Panc1 (cell line): ENCODE measurements around the gene SAYSD1. TPM values are rescaled to one million over a fixed set of nuclear protein-coding genes. Genes with fewer than 3 reads are reported as not detected.

Experiments
- ATAC-seq: fragments of 200-7000 bp; cut with Tn5 transposase; 2 replicates; pipeline ENCODE4 v1.9.1; 2020; ENCODE audit warnings: mild to moderate bottlenecking, moderate library complexity
- BruUV-seq: library from RNA; stranded (reverse); fragments of 400-500 nt; replicated peaks from 2 replicates; lab custom pipeline; 2021; lab: Mats Ljungman, UMichigan
- CTCF ChIA-PET: fragments of 300-600 bp; sonication (Branson Sonifier 250); formaldehyde crosslinking; loops from one replicate; lab custom pipeline; 2022; ENCODE audit warnings: antibody characterized with exemption; lab: Charles Lee
- POLR2A ChIA-PET: fragments of 300-600 bp; sonication (Branson Sonifier 250); formaldehyde crosslinking; loops from one replicate; lab custom pipeline; 2022; ENCODE audit warnings: antibody characterized with exemption; lab: Charles Lee
- DNase-seq: peaks from one replicate; pipeline ENCODE4 v3.0.0-alpha.2; 2010; ENCODE audit warnings: low read depth, low spot score
- H3K27ac ChIP-seq: 2 replicates; pipeline ENCODE4 v1.5.1; 2011; ENCODE audit warnings: mild to moderate bottlenecking, low read length, inconsistent platforms
- H3K27me3 ChIP-seq: fragments of 200-500 bp; sonication (Bioruptor generic); 2 replicates; pipeline ENCODE4 v1.6.0; 2014; ENCODE audit warnings: low read length, inconsistent platforms; ENCODE audit not compliant: control insufficient read depth, insufficient read depth
- H3K36me3 ChIP-seq: fragments of 200-500 bp; sonication (Bioruptor generic); 2 replicates; pipeline ENCODE4 v1.5.1; 2014; ENCODE audit warnings: inconsistent platforms, mild to moderate bottlenecking, low read length, moderate library complexity; ENCODE audit not compliant: control insufficient read depth, insufficient read depth
- H3K4me1 ChIP-seq: 2 replicates; pipeline ENCODE4 v1.5.1; 2011; ENCODE audit warnings: inconsistent platforms, mild to moderate bottlenecking, low read length, moderate library complexity; ENCODE audit not compliant: control insufficient read depth, insufficient read depth
- H3K4me3 ChIP-seq, 2 experiments: 2 replicates each; pipeline ENCODE4 v1.5.1; 2011 to 2012; ENCODE audit warnings: low read depth in 2 of 2, low read length in 2 of 2, mild to moderate bottlenecking in 2 of 2, inconsistent platforms in 1 of 2, moderate library complexity in 1 of 2
- H3K9me3 ChIP-seq: fragments of 200-500 bp; sonication (Bioruptor generic); 2 replicates; pipeline ENCODE4 v1.5.1; 2014; ENCODE audit warnings: low read depth, mild to moderate bottlenecking, inconsistent platforms, low read length, moderate library complexity; ENCODE audit not compliant: control insufficient read depth, insufficient read depth
- CTCF ChIP-seq: fragments of 450-650 bp; IDR thresholded peaks from 2 replicates; pipeline ENCODE4 v1.5.1; 2017; ENCODE audit warnings: mild to moderate bottlenecking
- POLR2AphosphoS5 ChIP-seq: IDR thresholded peaks from 2 replicates; pipeline ENCODE4 v1.6.1; 2012; ENCODE audit warnings: mild to moderate bottlenecking, low read depth, low read length, moderate library complexity
- REST ChIP-seq, 2 experiments: IDR thresholded peaks; 2 replicates each; pipeline ENCODE4 v1.6.1; 2011 to 2012; ENCODE audit warnings: low read depth in 2 of 2, control low read depth in 1 of 2, low read length in 1 of 2, mild to moderate bottlenecking in 1 of 2, moderate library complexity in 1 of 2; ENCODE audit not compliant: insufficient read depth in 1 of 2
- SIN3A ChIP-seq: IDR thresholded peaks from 2 replicates; pipeline ENCODE4 v1.6.1; 2012; ENCODE audit warnings: low read depth, mild to moderate bottlenecking, low read length, moderate library complexity, borderline replicate concordance; ENCODE audit not compliant: insufficient read depth
- TCF7L2 ChIP-seq: IDR thresholded peaks from 2 replicates; pipeline ENCODE4 v1.6.1; 2011; ENCODE audit warnings: mild to moderate bottlenecking, low read depth, low read length, inconsistent platforms
- in situ Hi-C: cut with HindIII; loops from 2 replicates; pipeline ENCODE4 v1.10.0; 2016; ENCODE audit warnings: low sequenced_read_pairs, low pct_unique_long_range_greater_than_20kb
- intact Hi-C: fragments of 100-400 bp; cut with micrococcal nuclease; formaldehyde crosslinking; loops from one replicate; pipeline ENCODE4 v1.10.0; 2022; ENCODE audit not compliant: unreplicated experiment
- total RNA-seq: library from RNA; stranded (reverse); gene quantifications from one replicate; pipeline ENCODE4 v1.2.1, GENCODE V29; 2021; ENCODE audit not compliant: unreplicated experiment

SAYSD1 gene
- total RNA-seq, 1 experiment from 2014 or later: 17.0 TPM

- no TSS peak for BruUV-seq
- in situ Hi-C loops: no loop called here
Measured at GRCh38 chr6:39153766-39154397, 38.9 kb upstream of the SAYSD1 start.

GRCh38 chr6:39152262-39152661 lies 37.3 kb upstream of the SAYSD1 start:
- Histone ChIP-seq H3K4me3 (no peak overlapping the region), H3K27me3 (peaks cover 23% of the 10 kb centered on the region), H3K36me3 (no peaks in the 10 kb centered on the region), H3K4me1 (no peaks in the 10 kb centered on the region), H3K27ac (no peak overlapping the region), H3K9me3 (no peaks in the 10 kb centered on the region)
- CTCF ChIA-PET: interaction anchor here (1.1 kb wide), 1 partner anchor 151 kb away, joined by 3 read pairs; no protein-coding TSS in a partner anchor
- DNase-seq (no peak), ATAC-seq (no peak)
- POLR2A ChIA-PET: no interaction called here
- intact Hi-C loops: loop anchor here (10.0 kb wide), 1 partner anchor 177 kb away; no protein-coding TSS in a partner anchor
- no TSS peak for BruUV-seq
- TF ChIP-seq CTCF (no peak), REST (IDR thresholded peaks at IDR 0.05; ENCODE audit: insufficient read depth in 1 of 2, low read depth in 2 of 2, low read length in 1 of 2) (no peak), TCF7L2 (no peak), POLR2AphosphoS5 (no peak), SIN3A (no peak)
- in situ Hi-C loops: no loop called here

More at GRCh38 chr6:39153766-39154397, 38.9 kb upstream of the SAYSD1 start:
- ChIA-PET CTCF (no interaction called here), POLR2A (interaction anchor here (0.7 kb wide), 1 partner anchor 149 kb away, joined by 3 read pairs; no protein-coding TSS in a partner anchor)
- no peaks in the 10 kb centered on the region for H3K9me3 ChIP-seq
- intact Hi-C loops: loop anchor here (10.0 kb wide), 1 partner anchor 179 kb away; no protein-coding TSS in a partner anchor
- peaks cover 21% of the 10 kb centered on the region for H3K27me3 ChIP-seq
- no peaks in the 10 kb centered on the region for H3K4me1 ChIP-seq
- no peak for DNase-seq
- ATAC-seq: no peak
- TF ChIP-seq SIN3A: no peak
- TF ChIP-seq TCF7L2: no peak
- no peak for TF ChIP-seq REST (IDR thresholded peaks at IDR 0.05; ENCODE audit: insufficient read depth in 1 of 2, low read depth in 2 of 2, low read length in 1 of 2)
- TF ChIP-seq CTCF: no peak
- no peak for TF ChIP-seq POLR2AphosphoS5
- no peak overlapping the region for H3K27ac ChIP-seq
- H3K36me3 ChIP-seq: no peaks in the 10 kb centered on the region
- no peak overlapping the region for H3K4me3 ChIP-seq
